Muscle of leg (tissue), 11 donors: ENCODE measurements around the gene COL6A3. TPM values are rescaled to one million over a fixed set of nuclear protein-coding genes. Genes with fewer than 3 reads are reported as not detected.

Experiments used
- DNase-seq: peaks from one replicate; pipeline ENCODE4 v3.0.0; 2013
- H3K27ac ChIP-seq: one replicate; pipeline ENCODE4 v1.5.1; 2013; ENCODE audit warnings: mild to moderate bottlenecking, low read length, control low read depth
- H3K27me3 ChIP-seq: one replicate; pipeline ENCODE4 v1.6.1; 2013; ENCODE audit warnings: low read length; ENCODE audit not compliant: control insufficient read depth, insufficient read depth
- H3K36me3 ChIP-seq: one replicate; pipeline ENCODE4 v1.6.1; 2013; ENCODE audit warnings: low read length; ENCODE audit not compliant: control insufficient read depth, insufficient read depth
- H3K4me1 ChIP-seq: one replicate; pipeline ENCODE4 v1.6.1; 2013; ENCODE audit warnings: low read length; ENCODE audit not compliant: control insufficient read depth, insufficient read depth
- H3K4me3 ChIP-seq: one replicate; pipeline ENCODE4 v1.5.1; 2013; ENCODE audit warnings: low read length, control low read depth
- H3K9me3 ChIP-seq: replicated peaks from 2 replicates; pipeline ENCODE4 v1.6.1; 2013; ENCODE audit warnings: low read depth, low read length; ENCODE audit not compliant: control insufficient read depth
- WGBS: methylation state at CpG from one replicate; pipeline ENCODE4 v1.1.5; 2013; ENCODE audit warnings: missing lambda C conversion rate; ENCODE audit not compliant: insufficient coverage; 5-methylcytosine and 5-hydroxymethylcytosine counted together
- polyA plus RNA-seq, 8 donors: library from polyadenylated mRNA; unstranded; fragments of 120-200 nt; gene quantifications; one replicate each; pipeline versions ENCODE4 v1.2.1 to v1.2.3, GENCODE V29; 2013; ENCODE audit warnings: inconsistent platforms in 1 of 8, low replicate concordance in 1 of 8; ENCODE audit not compliant: insufficient read length in 8 of 8, insufficient read depth in 1 of 8
- total RNA-seq: library from RNA; stranded (reverse); fragments of 120-200 nt; gene quantifications from one replicate; pipeline ENCODE4 v1.2.4, GENCODE V29; 2013

The COL6A3 gene
- total and polyA plus RNA-seq, 9 donors = 203 to 490 (median 323) TPM

DNA sequence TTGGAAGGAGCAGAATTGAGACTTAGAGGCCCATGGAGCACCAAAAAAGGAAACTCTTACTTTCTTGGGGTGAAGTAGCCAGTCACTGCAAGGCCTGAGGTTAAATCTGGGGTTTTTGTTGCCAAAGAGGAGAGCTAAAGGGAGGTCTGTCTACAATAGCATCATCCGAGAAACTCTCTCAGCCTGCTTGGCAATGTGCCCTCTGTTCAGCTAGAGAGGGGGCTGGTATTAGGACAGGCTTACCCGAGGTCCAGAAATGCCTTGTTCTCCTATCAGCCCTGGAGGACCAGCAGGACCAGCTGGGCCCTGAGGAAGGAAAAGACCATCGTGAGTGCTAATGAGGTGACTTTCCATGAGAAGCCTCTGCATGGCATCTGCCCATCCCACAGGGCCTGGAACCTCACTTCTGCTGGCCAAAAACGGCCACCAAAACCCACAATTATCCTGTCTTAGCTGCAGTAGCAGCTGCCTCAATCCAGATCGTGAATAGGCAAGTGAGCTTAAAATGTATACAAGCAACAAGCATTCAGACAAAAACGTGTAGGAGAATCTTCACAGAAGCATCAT lies 61.6 kb downstream of the COL6A3 start:
- H3K36me3 ChIP-seq = peaks cover 42% of the 10 kb centered on the region
- H3K4me3 ChIP-seq = no peak overlapping the region
- peaks cover 28% of the 10 kb centered on the region for H3K4me1 ChIP-seq
- H3K9me3 ChIP-seq = no peaks in the 10 kb centered on the region
- no peak for DNase-seq
- no peaks in the 10 kb centered on the region for H3K27me3 ChIP-seq
- WGBS = 78% methylated on average over 3 of the region's 6 CpGs
- no peak overlapping the region for H3K27ac ChIP-seq

DNA sequence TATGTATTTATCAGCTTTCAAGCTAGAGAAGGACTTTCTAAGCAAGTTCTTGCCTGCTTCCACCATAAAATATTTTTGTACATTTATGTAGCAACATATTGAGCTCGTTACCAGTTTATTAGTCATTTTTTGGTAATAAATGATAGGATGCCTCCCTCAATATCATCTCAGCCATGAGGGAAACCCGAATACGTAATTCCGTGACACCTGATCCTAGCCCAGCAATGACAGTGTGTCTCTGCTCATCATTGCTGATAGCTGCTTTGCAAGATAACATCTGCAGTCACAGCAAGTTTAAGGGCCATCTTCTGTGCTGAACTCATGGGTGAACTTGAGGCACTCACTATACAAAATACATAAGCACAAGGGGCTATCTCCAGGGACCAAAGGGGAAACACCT lies 62.2 kb downstream of the COL6A3 start:
- peaks cover 42% of the 10 kb centered on the region for H3K36me3 ChIP-seq
- DNase-seq = no peak
- no peaks in the 10 kb centered on the region for H3K9me3 ChIP-seq
- H3K4me1 ChIP-seq = peaks cover 28% of the 10 kb centered on the region
- no peak overlapping the region for H3K4me3 ChIP-seq
- H3K27me3 ChIP-seq = no peaks in the 10 kb centered on the region
- 92% methylated on average over 2 of the region's 4 CpGs for WGBS
- no peak overlapping the region for H3K27ac ChIP-seq

DNA sequence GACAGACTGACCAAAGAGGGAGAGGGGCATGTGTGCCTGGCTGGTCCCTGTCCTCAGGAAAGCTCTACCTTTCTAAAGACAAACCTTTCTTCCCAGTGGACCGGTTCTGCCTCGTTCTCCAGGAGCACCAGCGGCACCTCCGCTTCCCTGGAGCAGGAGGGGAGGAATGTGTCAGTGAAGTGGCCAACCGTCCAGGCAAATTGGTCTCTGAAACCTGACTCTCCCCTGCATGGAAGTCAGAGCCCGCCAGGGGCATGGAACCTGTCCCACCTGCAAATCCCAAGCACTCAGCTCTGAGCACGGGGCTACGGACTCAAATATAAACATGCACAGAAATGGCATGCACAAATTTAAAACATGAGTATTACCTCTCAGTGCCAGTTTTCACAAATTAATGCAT lies 62.9 kb downstream of the COL6A3 start:
- Histone ChIP-seq H3K36me3 (peaks cover 44% of the 10 kb centered on the region), H3K9me3 (no peaks in the 10 kb centered on the region), H3K4me3 (no peak overlapping the region), H3K4me1 (peaks cover 28% of the 10 kb centered on the region), H3K27ac (no peak overlapping the region), H3K27me3 (no peaks in the 10 kb centered on the region)
- 68% methylated on average over 5 of the region's 8 CpGs for WGBS
- DNase-seq = no peak

DNA sequence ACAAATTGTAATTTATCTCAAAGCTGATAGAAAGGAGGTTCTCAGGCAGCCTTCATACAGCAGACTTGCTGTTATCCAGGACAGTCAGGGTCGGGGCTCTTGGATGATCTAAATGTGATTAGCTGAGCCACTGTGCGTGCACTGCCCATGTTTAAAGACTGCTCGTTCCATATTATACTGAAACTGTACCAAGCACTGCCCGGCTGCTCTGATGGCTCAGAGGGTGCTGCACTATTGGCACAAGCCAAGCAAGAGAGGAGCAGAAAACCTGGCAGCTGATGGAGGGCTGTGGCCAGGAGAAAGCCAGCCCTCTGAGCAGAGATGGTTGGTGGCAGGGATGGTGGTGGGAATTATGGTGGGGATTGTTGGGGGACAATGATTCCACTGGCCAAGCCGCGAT lies 63.4 kb downstream of the COL6A3 start:
- DNase-seq = no peak
- Histone ChIP-seq H3K4me3 (no peak overlapping the region), H3K27me3 (no peaks in the 10 kb centered on the region), H3K4me1 (peaks cover 24% of the 10 kb centered on the region), H3K9me3 (no peaks in the 10 kb centered on the region), H3K36me3 (peaks cover 42% of the 10 kb centered on the region), H3K27ac (no peak overlapping the region)
- 85% methylated on average over 6 of the region's 6 CpGs for WGBS

DNA sequence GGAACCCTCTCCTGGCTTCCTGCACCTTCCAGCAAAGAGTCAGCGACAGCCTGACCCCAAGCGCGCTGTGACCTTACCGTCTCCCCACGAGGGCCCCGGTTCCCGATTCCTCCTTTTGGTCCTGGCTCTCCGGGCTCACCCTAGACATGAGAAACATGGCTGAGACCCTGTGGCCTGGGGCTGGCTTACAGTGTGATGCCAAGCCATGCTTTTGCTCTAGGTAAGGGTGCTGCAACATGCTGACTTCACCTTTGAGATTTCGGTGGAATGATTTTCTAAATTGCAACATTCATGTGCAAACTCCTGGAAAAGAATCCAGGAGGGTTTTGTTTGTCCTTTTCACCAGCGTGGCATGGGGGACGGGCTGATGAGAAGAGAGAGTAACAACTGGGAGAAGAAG lies 63.9 kb downstream of the COL6A3 start:
- Histone ChIP-seq H3K9me3 (no peaks in the 10 kb centered on the region), H3K27ac (no peak overlapping the region)
- 62% methylated on average over 9 of the region's 11 CpGs for WGBS

DNA sequence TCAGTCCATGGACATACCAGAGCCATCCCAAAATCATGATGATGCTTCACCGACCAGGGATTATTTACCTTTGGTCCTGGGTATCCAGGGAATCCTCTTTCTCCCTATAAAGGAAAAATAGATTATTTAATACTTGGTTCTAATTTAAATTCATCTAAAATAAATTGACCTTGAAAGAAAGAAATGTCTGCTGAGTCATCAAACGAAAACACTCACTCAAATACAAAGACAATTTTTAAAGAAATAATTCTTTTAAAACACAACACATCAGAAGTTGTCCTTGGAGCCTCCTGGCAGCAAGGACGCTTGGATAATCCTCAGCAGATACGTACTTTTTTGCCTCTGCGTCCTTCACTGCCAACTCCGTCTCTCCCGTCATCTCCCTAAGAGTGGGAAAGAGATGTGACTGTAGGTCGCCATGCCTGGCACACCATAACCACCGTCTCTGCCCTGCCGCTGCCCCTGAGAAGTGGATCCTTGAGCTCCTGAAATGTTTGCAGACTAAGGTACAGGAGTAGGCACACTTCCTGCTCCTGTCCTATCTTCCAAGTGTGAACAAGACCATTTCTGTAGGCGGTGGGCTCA lies 65.6 kb downstream of the COL6A3 start:
- Histone ChIP-seq H3K27me3 (no peaks in the 10 kb centered on the region), H3K4me3 (no peak overlapping the region), H3K36me3 (peaks cover 41% of the 10 kb centered on the region), H3K4me1 (peaks cover 21% of the 10 kb centered on the region), H3K27ac (no peak overlapping the region), H3K9me3 (no peaks in the 10 kb centered on the region)
- 92% methylated on average over 2 of the region's 11 CpGs for WGBS
- no peak for DNase-seq

More for the DNA sequence above, 63.9 kb downstream of the COL6A3 start:
- Histone ChIP-seq H3K4me3 (no peak overlapping the region), H3K4me1 (peaks cover 21% of the 10 kb centered on the region), H3K27me3 (no peaks in the 10 kb centered on the region), H3K36me3 (peaks cover 43% of the 10 kb centered on the region)
- DNase-seq = no peak

DNA sequence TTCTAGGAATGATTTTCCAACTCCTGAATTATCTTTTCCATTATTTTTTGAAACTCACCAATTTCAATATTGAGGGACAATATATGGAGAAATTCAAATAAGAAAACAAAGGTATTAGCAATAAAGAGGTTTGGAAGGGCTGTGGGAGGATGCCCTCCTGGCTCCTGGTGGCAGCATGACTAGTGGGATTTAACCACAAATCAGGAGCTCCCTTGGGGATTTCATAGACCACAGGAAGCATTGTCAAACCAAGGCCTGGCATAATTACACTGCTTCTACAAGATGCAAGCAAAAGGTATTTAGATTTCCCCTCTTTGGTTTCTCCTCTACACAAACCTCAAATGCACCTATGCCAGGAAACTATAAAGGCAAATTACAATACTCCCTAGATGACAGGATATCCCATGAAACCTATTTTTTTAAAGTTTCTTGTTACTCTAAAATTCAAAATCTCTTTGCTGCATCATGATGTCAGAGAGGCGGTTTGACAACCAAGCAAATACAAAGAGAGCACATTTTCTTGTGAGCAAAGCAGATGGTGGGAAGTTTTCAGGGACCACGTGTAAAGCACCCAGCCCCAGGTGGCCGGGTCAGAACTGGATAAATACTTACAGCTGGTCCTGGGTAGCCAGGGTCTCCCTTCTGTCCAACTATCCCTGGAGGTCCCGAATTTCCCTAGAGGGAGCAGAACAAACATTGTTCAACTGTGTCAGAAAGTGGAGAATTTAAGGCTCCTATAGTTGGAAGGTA lies 67.9 kb downstream of the COL6A3 start:
- DNase-seq = no peak
- Histone ChIP-seq H3K4me1 (peaks cover 12% of the 10 kb centered on the region), H3K27ac (no peak overlapping the region), H3K27me3 (no peaks in the 10 kb centered on the region), H3K4me3 (no peak overlapping the region), H3K36me3 (peaks cover 38% of the 10 kb centered on the region), H3K9me3 (no peaks in the 10 kb centered on the region)
- 50% methylated on average over 1 of the region's 4 CpGs for WGBS

DNA sequence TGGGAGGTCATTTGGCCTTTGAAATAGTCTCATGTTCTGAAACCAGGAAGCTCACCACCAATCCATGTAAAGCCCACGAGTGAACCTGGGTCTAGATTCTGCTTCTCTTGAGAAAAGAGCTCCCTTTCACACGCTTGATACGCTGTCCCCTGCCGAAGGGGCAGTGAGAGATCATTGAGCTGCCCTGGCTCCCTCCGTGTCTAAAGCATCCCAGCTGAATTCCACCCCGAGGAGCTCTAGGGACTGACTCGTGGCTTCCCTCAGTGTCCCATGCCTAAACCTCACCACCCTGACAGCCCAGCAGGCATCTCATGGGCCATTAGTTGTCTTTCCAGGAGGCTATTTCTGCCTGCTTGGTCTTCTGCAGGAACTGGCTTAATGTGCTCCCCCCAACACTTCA lies 68.6 kb downstream of the COL6A3 start:
- Histone ChIP-seq H3K27me3 (no peaks in the 10 kb centered on the region), H3K4me1 (peaks cover 6% of the 10 kb centered on the region), H3K9me3 (no peaks in the 10 kb centered on the region), H3K27ac (no peak overlapping the region), H3K4me3 (no peak overlapping the region), H3K36me3 (peaks cover 40% of the 10 kb centered on the region)
- DNase-seq = no peak
- WGBS = 76% methylated on average over 7 of the region's 7 CpGs

DNA sequence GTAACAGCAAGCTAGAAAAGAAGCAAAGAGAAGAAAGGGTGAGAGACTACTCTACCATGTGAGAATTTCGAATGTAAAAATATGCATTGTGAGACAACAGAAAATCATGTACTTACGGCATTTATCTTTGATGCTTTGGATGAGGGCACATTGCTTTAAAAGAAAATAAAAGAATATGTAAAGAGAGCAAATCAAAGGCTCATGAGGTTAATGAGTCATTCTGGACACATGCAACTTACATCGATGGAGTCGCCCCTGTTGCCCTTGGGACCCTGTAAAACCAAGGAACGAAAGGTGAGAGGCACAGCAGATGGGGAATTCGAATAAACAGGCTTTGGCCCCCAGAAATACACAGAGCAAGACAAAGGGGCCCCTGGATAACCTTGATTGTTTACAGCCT lies 69.0 kb downstream of the COL6A3 start:
- Histone ChIP-seq H3K27ac (no peak overlapping the region), H3K4me3 (no peak overlapping the region), H3K4me1 (peaks cover 1% of the 10 kb centered on the region), H3K9me3 (no peaks in the 10 kb centered on the region), H3K27me3 (no peaks in the 10 kb centered on the region), H3K36me3 (peaks cover 44% of the 10 kb centered on the region)
- WGBS = 100% methylated on average over 2 of the region's 6 CpGs
- DNase-seq = no peak

DNA sequence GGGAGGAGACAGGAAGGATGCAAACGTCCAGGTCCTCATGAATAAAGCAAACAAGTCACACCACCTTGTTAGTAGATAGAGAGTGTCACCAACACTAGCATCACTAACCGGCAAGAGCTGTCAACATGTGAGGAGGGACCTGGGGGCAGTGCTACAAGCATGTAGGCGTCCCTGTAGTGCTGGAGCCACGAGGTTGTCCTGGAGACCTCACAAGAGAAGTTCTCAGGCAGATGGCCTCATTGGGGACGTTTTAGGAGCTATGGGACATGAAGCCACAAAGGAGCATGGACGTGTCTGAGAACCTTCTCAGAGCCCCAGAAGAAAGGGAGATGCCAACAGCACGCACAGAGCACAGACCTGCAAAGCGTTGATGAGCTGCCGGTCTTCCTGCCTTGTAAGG lies 70.0 kb downstream of the COL6A3 start:
- DNase-seq = no peak
- no peaks in the 10 kb centered on the region for H3K9me3 ChIP-seq
- no peaks in the 10 kb centered on the region for H3K27me3 ChIP-seq
- no peak overlapping the region for H3K4me3 ChIP-seq
- no peaks in the 10 kb centered on the region for H3K4me1 ChIP-seq
- WGBS = 83% methylated on average over 6 of the region's 9 CpGs
- H3K36me3 ChIP-seq = peaks cover 49% of the 10 kb centered on the region
- H3K27ac ChIP-seq = no peak overlapping the region
